Colonic mucosa (tissue), 4 donors: ENCODE results near the gene FRMD4B. TPM values are rescaled to one million over a fixed set of nuclear protein-coding genes. Genes with fewer than 3 reads are reported as not detected.

Experiments
- DNase-seq: peaks from one replicate; pipeline ENCODE4 v3.0.0-alpha.2; 2020
- H3K27ac ChIP-seq: fragments of 200-600 bp; one replicate; pipeline ENCODE4 v1.8.0; 2021
- H3K27me3 ChIP-seq: fragments of 200-600 bp; one replicate; pipeline ENCODE4 v1.8.0; 2021
- H3K36me3 ChIP-seq: fragments of 200-600 bp; one replicate; pipeline ENCODE4 v1.8.0; 2021
- H3K4me1 ChIP-seq: fragments of 200-600 bp; one replicate; pipeline ENCODE4 v1.8.0; 2021; ENCODE audit warnings: mild to moderate bottlenecking
- H3K4me3 ChIP-seq: fragments of 200-600 bp; one replicate; pipeline ENCODE4 v1.8.0; 2021
- H3K9ac ChIP-seq, 2 donors: one replicate each; pipeline ENCODE4 v1.7.0; 2013; ENCODE audit warnings: control low read depth in 2 of 2, low read depth in 2 of 2, low read length in 2 of 2
- H3K9me3 ChIP-seq: fragments of 200-600 bp; one replicate; pipeline ENCODE4 v1.8.0; 2021
- intact Hi-C: fragments of 100-400 bp; cut with DNase I; formaldehyde crosslinking; loops from one replicate; pipeline ENCODE4 v1.14.1; 2022
- total RNA-seq, 2 donors: library from RNA; stranded (reverse); fragmentation: NEBNext Ultra II Directional in 1 of 2; extraction: Animal tissue kit (Norgen Biotek cat#: 25700) in 1 of 2; gene quantifications; one replicate each; pipeline ENCODE4 v1.2.1, GENCODE V29; 2021
- TF ChIP-seq, protein P1 (sequence below): fragments of 200-600 bp; IDR thresholded peaks from one replicate; pipeline ENCODE4 v1.8.0; 2022; ENCODE audit warnings: antibody characterized with exemption, mild to moderate bottlenecking
- donor health status: healthy.
- donor health status: DM: no; HTN: no; CAD: no.
- donor health status: DM: no; HTN: no; CAD: no.

The FRMD4B gene
- total RNA-seq, 2 donors from 2014 or later: 13.5 to 21.1 TPM

DNA sequence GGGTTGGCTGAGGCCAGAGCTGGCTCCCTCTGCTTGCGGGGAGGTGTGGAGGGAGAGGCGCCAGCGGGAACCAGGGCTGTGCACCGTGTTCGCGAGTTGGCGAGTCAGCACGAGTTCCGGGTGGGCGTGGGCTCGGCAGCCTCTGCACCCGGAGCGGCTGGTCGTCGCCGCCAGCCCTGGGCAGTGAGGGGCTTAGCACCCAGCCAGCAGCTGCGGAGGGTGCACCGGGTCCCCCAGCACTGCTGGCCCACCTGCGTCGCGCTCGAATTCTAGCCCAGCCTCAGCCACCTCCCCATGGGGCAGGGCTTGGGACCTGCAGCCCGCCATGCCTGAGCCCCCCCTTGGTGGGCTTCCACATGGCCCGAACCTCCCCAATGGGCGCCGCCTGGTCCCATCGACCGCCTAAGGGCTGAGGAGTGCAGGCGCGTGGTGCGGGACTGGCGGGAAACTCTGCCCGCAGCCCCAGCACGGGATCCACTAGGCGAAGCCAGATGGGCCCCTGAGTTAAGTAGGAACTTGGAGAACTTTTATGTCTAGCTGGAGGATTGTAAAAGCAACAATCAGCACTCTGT, 125.6 kb downstream of the FRMD4B start:
- Histone ChIP-seq H3K27me3 (no peaks in the 10 kb centered on the region), H3K9ac (no peak overlapping the region), H3K9me3 (no peaks in the 10 kb centered on the region), H3K36me3 (no peaks in the 10 kb centered on the region), H3K4me3 (no peak overlapping the region), H3K27ac (no peak overlapping the region), H3K4me1 (no peaks in the 10 kb centered on the region)
- TF ChIP-seq, protein P1, sequence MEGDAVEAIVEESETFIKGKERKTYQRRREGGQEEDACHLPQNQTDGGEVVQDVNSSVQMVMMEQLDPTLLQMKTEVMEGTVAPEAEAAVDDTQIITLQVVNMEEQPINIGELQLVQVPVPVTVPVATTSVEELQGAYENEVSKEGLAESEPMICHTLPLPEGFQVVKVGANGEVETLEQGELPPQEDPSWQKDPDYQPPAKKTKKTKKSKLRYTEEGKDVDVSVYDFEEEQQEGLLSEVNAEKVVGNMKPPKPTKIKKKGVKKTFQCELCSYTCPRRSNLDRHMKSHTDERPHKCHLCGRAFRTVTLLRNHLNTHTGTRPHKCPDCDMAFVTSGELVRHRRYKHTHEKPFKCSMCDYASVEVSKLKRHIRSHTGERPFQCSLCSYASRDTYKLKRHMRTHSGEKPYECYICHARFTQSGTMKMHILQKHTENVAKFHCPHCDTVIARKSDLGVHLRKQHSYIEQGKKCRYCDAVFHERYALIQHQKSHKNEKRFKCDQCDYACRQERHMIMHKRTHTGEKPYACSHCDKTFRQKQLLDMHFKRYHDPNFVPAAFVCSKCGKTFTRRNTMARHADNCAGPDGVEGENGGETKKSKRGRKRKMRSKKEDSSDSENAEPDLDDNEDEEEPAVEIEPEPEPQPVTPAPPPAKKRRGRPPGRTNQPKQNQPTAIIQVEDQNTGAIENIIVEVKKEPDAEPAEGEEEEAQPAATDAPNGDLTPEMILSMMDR: no peak
- no peak for DNase-seq
- intact Hi-C loops: no loop called here

GRCh38 chr3:69259125-69259524, 126.8 kb downstream of the FRMD4B start:
- no peaks in the 10 kb centered on the region for H3K4me1 ChIP-seq
- no peak overlapping the region for H3K9ac ChIP-seq
- no peak overlapping the region for H3K27ac ChIP-seq
- intact Hi-C loops: no loop called here
- no peaks in the 10 kb centered on the region for H3K27me3 ChIP-seq
- no peak for DNase-seq
- no peaks in the 10 kb centered on the region for H3K9me3 ChIP-seq
- H3K4me3 ChIP-seq: no peak overlapping the region
- TF ChIP-seq, protein P1: no peak
- no peaks in the 10 kb centered on the region for H3K36me3 ChIP-seq

GRCh38 chr3:69255928-69256327, 130.0 kb downstream of the FRMD4B start:
- DNase-seq: no peak

DNA sequence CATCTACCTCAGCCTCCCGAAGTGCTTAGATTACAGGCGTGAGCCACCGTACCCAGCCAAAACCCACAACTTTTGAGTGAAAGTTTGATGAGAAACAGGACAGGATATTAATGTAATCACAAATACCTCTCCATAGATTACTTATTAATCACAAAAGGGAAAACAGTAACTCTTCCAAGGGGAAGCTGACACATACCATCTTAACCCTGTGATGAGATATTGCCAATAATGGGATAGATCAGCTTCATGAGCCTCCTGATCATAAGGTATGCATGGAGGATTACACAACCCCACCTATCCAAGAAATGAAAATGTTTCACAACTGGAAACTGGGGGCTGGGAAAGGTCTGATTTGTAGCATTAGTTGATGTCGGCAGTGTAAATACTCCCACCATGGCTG, 131.5 kb downstream of the FRMD4B start:
- intact Hi-C loops: no loop called here
- TF ChIP-seq, protein P1: no peak
- Histone ChIP-seq H3K4me3 (no peak overlapping the region), H3K27ac (no peak overlapping the region), H3K9me3 (no peaks in the 10 kb centered on the region), H3K27me3 (no peaks in the 10 kb centered on the region), H3K9ac (no peak overlapping the region), H3K36me3 (no peaks in the 10 kb centered on the region), H3K4me1 (no peaks in the 10 kb centered on the region)
- DNase-seq: no peak

More at GRCh38 chr3:69255928-69256327, 130.0 kb downstream of the FRMD4B start:
- TF ChIP-seq, protein P1: no peak
- H3K9ac ChIP-seq: no peak overlapping the region
- H3K4me1 ChIP-seq: no peaks in the 10 kb centered on the region
- H3K36me3 ChIP-seq: no peaks in the 10 kb centered on the region
- intact Hi-C loops: no loop called here
- H3K27me3 ChIP-seq: no peaks in the 10 kb centered on the region
- H3K4me3 ChIP-seq: no peak overlapping the region
- no peak overlapping the region for H3K27ac ChIP-seq
- no peaks in the 10 kb centered on the region for H3K9me3 ChIP-seq

DNA sequence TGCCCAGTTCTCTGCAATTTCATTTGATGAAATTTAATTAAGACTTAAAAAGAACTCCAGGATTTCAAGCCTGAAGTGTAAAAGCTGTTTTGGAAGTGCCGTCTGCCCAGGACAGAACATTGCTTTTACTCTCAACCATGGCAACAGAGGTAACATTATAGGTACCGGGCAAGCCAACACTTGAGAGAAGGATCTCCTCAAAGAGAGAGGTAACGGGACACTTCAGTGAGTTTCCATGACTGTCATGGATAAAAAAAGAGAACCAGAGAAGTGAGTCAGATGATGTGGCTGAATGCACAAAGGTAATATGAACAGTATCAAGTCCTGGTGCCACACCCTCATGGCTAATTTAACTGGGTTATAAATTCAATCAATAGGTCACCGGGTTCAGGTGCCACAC, 133.3 kb downstream of the FRMD4B start:
- TF ChIP-seq, protein P1: no peak
- H3K4me3 ChIP-seq: no peak overlapping the region
- no peak overlapping the region for H3K9ac ChIP-seq
- H3K4me1 ChIP-seq: no peaks in the 10 kb centered on the region
- H3K36me3 ChIP-seq: no peaks in the 10 kb centered on the region
- DNase-seq: no peak
- no peak overlapping the region for H3K27ac ChIP-seq
- H3K9me3 ChIP-seq: no peaks in the 10 kb centered on the region
- no peaks in the 10 kb centered on the region for H3K27me3 ChIP-seq
- intact Hi-C loops: no loop called here
